DMS79 treated with DMSO at 0.1 percent for 48 hours (cell line): Measurements from ENCODE around the gene MFSD12.
"Not testable (repeated sequence)": the region's sequence is repeated elsewhere in the genome, so short reads cannot be mapped to it uniquely, and the experiment has no call there.

Experiments
- DNase-seq: peaks from one replicate; lab custom pipeline; 2025; lab: John Stamatoyannopoulos, UW

Gene MFSD12

DNA sequence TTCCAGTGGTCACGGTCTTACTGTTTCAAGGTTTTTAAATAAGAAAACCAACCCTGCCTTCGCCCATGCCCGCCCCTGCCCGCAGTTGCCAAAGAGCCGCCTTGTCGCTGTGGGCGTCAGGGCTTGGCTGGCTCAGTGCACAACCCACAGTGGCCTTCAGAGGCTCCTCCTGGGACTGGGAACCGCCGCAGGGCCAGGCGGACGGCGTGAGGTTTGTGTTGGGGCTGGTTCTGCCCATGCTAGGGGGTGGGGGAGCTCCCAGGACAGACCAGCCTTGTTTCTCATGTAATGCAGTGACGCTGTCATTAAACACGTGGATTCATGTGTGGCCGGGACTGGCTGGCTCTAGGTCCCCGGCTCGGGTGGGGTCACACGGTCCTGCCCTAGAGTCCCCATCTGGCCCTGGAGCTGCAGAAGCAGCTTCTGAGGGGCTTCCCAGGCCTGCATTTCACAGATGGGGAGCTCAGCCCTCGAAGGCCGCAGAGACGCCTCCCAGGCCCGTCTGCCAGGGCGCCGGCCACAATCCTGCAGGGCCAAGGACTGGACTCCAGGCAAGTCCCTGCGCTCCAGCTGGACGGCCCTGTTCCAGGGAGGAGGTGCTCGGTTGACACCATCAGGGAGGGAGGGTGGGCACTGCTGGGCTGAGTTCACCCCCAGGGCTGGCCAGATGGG, 20.8 kb downstream of the MFSD12 start:
- DNase-seq = no peak

DNA sequence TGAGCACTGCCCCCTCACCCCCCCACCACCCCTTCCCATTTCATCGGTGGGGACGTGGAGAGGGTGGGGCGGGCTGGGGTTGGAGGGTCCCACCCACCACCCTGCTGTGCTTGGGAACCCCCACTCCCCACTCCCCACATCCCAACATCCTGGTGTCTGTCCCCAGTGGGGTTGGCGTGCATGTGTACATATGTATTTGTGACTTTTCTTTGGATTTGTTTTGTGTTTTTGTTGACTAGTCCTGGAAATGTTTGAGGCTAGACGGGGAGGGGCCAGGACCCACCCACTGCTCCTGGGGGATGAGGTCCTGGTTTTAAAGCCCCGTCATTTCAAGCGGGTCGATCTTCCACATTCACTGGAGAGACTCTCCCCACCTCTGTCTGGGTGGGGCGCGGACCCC, 21.4 kb downstream of the MFSD12 start:
- no peak for DNase-seq

DNA sequence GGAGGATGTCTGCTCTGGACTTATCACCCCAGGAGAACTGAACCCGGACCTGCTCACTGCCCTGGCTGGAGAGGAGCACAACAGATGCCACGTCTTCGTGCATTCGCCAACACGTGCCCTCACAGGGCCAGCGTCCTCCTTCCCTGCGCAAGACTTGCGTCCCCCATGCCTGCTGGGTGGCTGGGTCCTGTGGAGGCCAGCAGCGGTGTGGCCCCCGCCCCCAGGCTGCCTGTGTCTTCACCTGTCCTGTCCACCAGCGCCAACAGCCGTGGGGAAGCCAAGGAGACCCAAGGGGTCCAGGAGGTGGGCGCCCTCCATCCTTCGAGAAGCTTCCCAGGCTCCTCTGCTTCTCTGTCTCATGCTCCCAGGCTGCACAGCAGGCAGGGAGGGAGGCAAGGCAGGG, 21.8 kb downstream of the MFSD12 start:
- no peak for DNase-seq

DNA sequence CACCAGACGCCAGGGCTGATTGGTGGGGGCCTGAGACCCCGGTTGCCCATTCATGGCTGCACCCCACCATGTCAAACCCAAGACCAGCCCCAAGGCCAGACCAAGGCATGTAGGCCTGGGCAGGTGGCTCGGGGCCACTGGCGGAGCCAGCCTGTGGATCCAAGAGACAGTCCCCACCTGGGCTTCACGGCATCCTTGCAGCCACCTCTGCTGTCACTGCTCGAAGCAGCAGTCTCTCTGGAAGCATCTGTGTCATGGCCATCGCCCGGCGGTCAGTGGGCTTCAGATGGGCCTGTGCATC, 22.2 kb downstream of the MFSD12 start:
- no peak for DNase-seq

DNA sequence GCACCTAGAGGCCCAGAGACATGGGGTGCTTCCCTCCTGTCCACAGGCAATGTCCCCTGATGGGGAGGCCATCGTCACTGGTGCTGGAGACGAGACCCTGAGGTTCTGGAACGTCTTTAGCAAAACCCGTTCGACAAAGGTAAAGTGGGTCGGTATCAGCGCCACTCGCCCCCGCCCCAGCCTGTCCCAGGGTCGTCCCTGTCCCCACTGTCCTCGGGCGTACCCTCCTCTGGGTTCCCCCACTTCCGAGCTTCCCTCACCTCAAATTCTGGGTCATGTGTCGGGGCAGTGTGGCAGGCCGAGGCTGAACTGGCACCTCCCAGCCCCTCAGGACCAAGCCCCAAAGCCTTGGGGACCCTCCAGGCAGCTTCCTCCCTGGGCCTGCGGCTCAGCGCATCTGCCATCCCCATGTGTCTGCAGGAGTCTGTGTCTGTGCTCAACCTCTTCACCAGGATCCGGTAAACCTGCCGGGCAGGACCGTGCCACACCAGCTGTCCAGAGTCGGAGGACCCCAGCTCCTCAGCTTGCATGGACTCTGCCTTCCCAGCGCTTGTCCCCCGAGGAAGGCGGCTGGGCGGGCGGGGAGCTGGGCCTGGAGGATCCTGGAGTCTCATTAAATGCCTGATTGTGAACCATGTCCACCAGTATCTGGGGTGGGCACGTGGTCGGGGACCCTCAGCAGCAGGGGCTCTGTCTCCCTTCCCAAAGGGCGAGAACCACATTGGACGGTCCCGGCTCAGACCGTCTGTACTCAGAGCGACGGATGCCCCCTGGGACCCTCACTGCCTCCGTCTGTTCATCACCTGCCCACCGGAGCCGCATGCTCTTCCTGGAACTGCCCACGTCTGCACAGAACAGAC, 22.8 kb downstream of the MFSD12 start:
- no peak for DNase-seq

DNA sequence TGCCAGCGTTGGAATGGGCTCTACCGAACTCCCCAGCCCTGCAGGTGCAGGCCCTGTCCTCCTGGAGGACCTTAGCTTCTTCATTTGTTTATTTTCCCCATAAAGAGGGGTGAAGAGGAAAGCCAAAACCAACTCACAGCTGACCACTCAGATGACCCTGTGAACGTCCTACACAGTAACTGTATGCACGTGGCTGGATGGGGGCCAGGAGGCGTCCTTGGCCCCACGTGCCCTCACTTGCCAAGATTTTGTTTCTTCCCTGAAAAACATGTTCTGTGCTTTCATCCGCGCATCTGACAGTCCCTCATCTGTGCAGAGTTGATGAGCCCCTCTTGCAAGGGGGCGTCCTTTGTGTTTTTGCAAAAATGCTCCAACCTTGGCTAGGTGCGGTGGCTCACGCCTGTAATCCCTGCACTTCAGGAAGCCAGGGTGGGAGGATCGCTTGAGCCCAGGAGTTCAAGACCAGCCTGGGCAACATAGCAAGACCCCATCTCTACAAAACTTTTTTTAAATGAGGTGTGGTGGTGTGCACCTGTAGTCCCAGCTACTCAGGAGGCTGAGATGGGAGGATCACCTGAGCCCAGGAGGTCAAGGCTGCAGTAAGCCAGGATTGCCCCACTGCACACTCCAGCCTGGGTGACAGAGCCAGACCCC, 23.7 kb downstream of the MFSD12 start:
- DNase-seq = no peak

DNA sequence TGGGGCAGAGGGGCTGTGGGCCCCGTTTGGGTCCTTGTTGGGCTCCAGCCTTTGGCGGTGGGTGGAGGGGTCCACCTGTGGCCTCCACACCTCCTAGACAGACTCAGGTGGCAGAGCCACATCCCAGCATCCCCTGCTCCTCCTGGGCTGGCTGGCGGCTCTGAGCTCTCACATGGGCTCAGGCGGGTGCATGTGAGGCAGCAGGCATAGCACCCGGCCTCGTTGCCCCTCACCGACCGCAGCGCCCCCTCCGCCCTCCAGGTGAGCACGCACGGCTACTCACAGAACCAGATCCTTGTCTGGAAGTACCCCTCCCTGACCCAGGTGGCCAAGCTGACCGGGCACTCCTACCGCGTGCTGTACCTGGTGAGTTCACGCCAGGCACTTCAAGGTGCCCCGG, 24.4 kb downstream of the MFSD12 start:
- no peak for DNase-seq

DNA sequence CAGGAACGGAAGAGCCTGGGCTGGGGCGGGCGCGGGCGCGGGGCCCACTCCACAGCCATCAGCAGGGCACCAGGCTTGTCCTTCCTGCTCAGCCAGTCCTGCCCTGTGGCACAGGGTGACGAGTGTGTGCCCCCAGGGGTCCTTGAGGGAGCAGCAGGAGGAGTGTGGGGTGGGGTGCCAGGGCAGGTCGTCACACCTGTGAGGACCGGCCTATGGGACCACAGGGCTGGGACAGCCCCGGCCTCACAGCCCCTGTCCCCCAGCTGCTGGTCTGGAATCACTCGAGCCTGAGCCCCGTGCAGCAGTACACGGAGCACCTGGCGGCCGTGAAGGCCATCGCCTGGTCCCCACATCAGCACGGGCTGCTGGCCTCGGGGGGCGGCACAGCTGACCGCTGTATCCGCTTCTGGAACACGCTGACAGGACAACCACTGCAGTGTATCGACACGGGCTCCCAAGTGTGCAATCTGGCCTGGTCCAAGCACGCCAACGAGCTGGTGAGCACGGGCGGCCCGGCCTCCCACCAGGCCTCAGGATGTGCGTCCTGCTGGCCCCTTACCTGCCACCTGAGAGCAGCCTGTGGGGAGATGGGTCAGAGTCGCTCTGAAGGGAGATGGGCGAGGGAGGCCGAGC, 25.1 kb downstream of the MFSD12 start:
- no peak for DNase-seq

DNA sequence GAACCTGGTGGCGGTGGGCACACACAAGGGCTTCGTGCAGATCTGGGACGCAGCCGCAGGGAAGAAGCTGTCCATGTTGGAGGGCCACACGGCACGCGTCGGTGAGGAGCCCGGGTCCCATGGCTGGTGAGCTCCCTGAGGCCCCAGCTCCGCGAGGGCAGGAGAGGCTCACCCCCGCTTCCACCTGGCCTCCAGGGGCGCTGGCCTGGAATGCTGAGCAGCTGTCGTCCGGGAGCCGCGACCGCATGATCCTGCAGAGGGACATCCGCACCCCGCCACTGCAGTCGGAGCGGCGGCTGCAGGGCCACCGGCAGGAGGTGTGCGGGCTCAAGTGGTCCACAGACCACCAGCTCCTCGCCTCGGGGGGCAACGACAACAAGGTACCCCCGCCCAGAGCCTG, 25.7 kb downstream of the MFSD12 start:
- DNase-seq = no peak

DNA sequence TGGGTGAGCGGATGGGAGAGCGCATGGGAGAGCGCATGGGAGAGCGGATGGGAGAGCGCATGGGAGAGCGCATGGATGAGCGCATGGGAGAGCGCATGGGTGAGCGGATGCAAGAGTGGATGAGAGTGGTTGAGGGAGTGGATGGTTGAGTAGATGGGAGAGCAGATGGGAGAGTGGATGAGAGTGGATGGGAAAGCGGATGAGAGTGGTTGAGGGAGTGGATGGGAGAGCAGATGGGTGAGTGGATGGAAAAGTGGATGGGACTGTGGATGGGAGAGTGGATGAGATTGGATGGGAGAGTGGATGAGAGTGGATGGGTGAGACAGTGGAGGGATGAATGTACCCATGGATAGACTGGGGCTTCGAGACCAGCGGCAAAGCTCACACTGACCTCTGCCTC, 27.0 kb downstream of the MFSD12 start:
- no peak for DNase-seq

DNA sequence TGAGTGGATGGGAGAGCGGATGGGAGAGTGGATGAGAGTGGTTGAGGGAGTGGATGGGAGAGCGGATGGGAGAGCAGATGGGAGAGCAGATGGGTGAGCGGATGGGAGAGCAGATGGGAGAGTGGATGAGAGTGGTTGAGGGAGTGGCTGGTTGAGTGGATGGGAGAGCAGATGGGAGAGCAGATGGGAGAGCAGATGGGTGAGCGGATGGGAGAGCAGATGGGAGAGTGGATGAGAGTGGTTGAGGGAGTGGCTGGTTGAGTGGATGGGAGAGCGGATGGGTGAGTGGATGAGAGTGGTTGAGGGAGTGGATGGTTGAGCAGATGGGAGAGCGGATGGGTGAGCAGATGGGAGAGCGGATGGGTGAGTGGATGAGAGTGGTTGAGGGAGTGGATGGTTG, 28.1 kb downstream of the MFSD12 start:
- not testable (repeated sequence) for DNase-seq

DNA sequence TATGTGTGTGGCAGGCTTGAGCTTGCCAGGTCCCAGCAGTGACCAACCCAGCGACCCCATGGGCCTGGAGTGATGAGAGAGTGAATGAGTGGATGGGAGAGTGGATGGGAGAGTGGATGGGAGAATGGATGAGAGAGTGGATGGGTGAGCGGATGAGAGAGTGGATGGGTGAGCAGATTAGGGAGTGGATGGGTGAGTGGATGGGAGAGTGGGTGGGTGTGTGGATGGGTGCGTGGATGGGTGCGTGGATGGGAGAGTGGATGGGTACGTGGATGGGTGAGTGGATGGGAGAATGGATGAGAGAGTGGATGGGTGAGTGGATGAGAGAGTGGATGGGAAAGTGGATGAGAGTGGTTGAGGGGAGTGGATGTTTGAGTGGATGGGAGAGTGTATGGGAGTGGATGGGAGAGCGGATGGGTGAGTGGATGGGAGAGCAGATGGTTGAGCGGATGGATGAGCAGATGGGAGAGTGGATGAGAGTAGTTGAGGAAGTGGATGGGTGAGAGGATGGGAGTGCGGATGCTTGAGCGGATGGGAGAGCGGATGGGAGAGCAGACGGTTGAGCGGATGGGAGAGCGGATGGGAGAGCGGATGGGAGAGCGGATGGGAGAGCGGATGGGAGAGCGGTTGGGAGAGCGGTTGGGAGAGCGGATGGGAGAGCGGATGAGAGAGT, 28.7 kb downstream of the MFSD12 start:
- DNase-seq = no peak

DNA sequence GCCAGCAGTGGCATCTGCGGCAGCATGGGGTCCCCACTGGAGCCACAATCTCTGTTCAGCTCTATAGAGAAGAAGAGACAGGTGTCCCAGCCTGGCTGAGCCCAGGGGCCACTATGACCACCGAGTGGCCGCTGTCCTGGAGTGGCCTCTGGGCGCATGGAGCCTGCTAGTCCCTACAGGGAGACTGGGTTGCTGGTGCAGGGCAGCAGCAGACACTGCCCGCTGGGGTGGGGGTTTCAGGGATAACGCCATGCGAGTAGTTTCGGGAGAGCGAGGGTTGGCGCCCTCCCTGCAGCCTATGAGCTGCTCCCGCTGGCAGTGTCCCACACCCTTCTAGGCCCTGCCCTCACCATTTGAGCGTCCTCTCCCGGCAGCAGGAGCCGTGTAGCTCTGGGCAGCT, 29.3 kb downstream of the MFSD12 start:
- no peak for DNase-seq

DNA sequence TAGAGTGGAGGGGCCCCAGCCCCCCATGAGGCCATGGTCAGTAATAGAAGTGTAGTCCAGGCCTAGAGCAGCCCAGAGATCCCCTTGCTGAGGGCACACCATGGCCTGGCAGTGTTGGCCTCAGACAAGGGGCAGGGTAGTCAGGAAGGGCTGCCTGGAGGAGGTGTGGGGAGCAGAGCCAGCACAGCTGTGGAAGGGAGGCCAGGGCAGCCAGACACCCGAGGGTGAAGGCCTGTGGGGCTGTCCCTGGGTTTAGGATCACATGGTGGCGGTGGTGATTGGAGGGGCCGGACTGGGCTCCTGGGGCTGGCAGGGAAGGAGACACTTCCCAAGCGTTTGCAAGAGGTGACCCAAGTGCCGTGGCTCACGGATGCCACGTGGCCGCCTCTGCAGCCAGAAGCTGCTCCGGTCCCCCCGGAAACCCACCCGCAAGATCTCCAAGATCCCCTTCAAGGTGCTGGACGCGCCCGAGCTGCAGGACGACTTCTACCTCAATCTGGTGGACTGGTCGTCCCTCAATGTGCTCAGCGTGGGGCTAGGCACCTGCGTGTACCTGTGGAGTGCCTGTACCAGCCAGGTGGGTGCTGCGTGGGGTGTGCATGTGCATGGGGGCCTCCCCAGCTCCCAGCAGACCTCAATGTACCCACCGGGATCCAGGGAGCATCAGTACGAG, 30.0 kb downstream of the MFSD12 start:
- DNase-seq = no peak

DNA sequence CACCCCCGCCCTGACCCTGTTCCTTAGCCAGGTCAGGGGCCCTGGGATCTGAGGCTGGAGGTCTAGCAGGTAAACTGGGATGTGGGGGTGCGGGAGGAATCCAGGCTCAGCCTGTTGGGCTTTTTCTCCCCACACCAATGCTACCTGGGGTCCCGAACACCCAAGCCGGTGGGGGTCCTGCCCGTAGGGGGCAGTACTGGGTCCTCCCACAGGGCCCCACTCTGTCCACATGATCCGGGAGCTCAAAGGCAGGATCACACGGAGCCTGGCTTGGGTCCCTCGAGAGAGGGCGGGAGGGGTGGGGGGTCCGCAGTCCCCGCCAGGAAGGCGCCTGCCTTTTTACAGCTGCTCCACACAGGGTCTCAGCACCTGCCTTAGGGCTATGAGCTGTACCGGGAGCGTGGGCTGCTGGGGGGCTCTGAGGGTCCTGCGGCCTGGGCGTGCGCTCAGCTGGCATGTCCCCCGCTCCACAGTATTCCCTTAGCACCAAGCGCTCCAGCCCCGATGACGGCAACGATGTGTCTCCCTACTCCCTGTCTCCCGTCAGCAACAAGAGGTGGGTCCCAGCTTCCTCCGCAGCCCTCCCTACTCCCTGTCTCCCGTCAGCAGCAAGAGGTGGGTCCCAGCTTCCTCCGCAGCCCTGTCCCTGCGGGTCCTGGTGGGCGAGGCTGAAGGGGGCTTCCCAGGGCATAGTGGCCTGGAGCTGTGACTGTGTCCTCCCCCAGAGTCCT, 30.7 kb downstream of the MFSD12 start:
- DNase-seq = no peak

DNA sequence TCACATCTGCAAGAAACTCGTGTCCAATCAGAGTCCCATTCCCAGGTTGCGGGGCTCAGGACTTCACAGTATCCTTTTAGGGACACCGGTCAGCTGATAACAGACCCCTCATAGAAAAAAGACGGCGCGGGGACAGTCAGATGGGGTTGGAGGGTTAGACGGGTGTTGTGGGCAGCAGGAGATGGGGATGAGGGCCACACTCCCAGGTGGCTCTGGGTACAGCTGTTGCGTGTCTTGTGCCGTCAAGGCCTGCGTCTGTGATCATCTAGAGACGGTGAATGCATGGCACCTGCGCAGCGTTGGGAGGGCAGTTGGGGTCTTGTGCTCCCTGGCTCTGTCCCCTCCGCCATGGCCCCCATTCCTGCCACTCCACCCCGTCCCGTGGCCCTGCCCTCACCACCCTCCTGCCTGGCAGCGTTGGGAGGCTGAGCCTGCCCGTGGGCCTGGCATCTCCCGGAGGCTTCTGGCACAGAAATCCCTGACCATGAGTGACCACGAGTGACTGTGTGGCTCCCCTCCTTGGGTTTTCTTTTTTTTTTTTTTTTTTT, 32.4 kb downstream of the MFSD12 start:
- DNase-seq = no peak

DNA sequence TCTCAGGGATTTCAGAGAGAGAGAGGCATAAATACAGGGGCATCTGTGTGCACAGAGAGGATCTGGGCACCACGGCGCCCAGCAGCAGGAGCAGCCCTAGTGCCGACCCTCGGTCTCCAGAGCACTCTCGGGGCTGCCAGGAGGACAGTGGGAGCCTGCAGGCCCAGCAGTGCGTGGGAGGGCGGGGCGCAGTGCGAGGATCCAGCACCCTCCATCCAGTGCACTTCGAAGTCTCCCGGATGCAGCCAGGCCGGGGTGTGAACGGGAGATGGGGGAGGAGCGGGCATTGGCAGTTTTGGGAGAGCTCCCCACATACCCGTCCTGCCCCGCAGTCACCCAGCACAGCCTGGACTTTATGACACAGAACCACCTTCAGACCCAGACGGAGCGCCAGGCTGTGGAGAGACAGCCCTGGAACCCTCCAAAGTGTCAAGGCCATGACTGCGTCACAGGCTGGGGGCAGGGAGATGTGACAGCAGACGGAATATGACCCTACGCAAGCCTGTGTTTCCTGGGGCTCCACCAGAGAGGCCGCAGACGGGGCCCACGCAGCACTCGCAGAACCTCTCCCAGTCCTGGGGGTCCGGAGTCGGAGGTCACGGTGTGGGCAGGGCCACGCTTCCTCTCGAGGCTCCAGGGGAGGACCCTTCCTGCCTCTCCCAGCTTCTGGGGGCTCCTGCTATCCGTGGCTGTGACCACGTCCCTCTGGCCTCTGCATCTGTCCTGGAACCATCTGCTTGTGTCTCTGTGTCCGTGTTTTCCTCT, 33.1 kb downstream of the MFSD12 start:
- DNase-seq = no peak

DNA sequence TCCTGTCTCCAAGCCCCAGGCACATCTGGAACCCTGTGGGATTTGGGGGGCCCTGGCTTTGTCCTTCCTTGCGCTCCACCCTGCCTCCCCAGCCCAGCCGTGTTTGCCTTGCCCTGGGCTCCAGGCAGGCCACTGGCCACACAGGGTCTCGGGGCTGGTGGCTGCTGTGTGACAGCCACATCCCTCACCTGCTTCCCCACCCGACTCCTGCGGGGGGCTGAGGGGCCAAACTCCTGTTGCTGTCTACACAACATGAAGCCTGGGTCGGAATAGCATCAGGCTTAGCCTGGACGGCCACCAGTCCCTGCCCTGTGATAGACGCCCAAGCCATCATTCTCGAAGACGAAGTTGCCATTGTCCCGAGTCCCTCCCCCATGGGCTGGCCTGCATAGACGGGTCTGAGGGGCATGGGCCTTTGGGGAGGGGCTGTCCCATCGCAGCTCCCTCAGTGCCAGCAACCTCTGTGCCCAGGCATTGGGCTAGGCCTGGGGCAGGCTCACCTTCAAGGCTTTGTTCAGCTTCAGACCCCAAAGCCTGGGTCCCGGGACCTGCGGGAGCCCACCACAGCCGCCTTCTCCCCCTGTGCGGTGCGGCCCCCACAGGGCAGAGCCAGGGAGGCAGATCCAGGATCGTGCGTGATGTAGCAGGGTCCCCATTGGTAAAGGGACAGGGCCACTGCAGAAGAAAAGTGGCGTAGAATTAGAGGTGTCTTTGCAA, 33.9 kb downstream of the MFSD12 start:
- no peak for DNase-seq
